ENCODE results near the gene PXN.

GRCh38 chr12:120290609-120291305 is 25.2 kb upstream of the PXN start:
- TF ChIP-seq ZNF777 (tag by site-specific recombination; IDR thresholded peaks at IDR 0.05; ENCODE audit: borderline replicate concordance) (no peak), ZBTB11 (tag by site-specific recombination; conservative IDR thresholded peaks at IDR 0.05; ENCODE audit: low read depth) (no peak), ZNF768 (tag by site-specific recombination; IDR thresholded peaks at IDR 0.05) (no peak), ZBTB1 (tag by site-specific recombination; IDR thresholded peaks at IDR 0.05) (no peak), GLI2 (tag by site-specific recombination; IDR thresholded peaks at IDR 0.05; ENCODE audit: borderline replicate concordance, low read depth) (no peak), ZBTB21 (tag by site-specific recombination; IDR thresholded peaks at IDR 0.05) (no peak), MEIS1 (CRISPR knock-in tag; IDR thresholded peaks at IDR 0.05; ENCODE audit: borderline replicate concordance) (no peak), ZNF274 (IDR thresholded peaks at IDR 0.05; ENCODE audit: low read length) (no peak), ZNF274 (tag by site-specific recombination; IDR thresholded peaks at IDR 0.05; ENCODE audit: borderline replicate concordance) (no peak), REST (tag by site-specific recombination; IDR thresholded peaks at IDR 0.05) (no peak), CTCF (tag by site-specific recombination; IDR thresholded peaks at IDR 0.05) (no peak), ZBTB26 (tag by site-specific recombination; optimal IDR thresholded peaks at IDR 0.05) (no peak), FEZF1 (tag by site-specific recombination; IDR thresholded peaks at IDR 0.05) (no peak), ZNF561 (tag by site-specific recombination; IDR thresholded peaks at IDR 0.05; ENCODE audit: borderline replicate concordance) (no peak)

Measured in HEK293 (cell line).